ENCODE measurements around the gene PPHLN1.

PPHLN1 gene

GRCh38 chr12:42282294-42282693 is 43.7 kb upstream of the PPHLN1 start:
- Histone ChIP-seq H3K36me3 (replicated peaks) (no peaks in the 10 kb centered on the region), H3K27me3 (replicated peaks) (no peaks in the 10 kb centered on the region), H3K4me3 (ENCODE audit: low read depth, low read length) (no peak overlapping the region), H3K27ac (no peak overlapping the region)
- no peak for DNase-seq
- TF ChIP-seq, protein P1, sequence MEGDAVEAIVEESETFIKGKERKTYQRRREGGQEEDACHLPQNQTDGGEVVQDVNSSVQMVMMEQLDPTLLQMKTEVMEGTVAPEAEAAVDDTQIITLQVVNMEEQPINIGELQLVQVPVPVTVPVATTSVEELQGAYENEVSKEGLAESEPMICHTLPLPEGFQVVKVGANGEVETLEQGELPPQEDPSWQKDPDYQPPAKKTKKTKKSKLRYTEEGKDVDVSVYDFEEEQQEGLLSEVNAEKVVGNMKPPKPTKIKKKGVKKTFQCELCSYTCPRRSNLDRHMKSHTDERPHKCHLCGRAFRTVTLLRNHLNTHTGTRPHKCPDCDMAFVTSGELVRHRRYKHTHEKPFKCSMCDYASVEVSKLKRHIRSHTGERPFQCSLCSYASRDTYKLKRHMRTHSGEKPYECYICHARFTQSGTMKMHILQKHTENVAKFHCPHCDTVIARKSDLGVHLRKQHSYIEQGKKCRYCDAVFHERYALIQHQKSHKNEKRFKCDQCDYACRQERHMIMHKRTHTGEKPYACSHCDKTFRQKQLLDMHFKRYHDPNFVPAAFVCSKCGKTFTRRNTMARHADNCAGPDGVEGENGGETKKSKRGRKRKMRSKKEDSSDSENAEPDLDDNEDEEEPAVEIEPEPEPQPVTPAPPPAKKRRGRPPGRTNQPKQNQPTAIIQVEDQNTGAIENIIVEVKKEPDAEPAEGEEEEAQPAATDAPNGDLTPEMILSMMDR (IDR thresholded peaks at IDR 0.05; ENCODE audit: low read depth, low read length, missing control alignments): no peak
- in situ Hi-C loops (cut with HindIII; ENCODE audit: low pct_ligation_motif_present, low sequenced_read_pairs): no loop called here

DNA sequence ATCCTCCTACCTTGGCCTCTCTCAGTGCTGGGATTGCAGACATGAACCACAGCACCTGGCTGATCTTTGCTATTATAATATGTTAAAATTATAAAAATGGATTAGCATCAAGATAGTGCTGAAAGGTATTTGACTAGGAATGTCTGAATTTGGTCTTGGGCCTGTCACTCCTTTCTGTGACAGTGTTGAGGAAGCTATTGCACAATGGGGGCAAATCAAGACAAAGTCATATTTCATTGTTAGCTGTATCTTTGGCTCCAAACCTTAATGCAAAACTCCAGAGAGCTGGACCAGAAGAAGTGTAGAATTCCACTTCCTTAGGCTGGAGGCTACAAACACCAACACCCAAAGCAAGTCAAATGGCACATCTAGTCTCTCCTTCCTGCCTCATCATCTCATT is 42.2 kb upstream of the PPHLN1 start:
- in situ Hi-C loops (cut with HindIII; ENCODE audit: low pct_ligation_motif_present, low sequenced_read_pairs): no loop called here
- Histone ChIP-seq H3K4me3 (ENCODE audit: low read depth, low read length) (no peak overlapping the region), H3K27ac (no peak overlapping the region), H3K27me3 (replicated peaks) (no peaks in the 10 kb centered on the region), H3K36me3 (replicated peaks) (no peaks in the 10 kb centered on the region)
- no peak for DNase-seq
- TF ChIP-seq, protein P1 (IDR thresholded peaks at IDR 0.05; ENCODE audit: low read depth, low read length, missing control alignments): no peak

- no peaks in the 10 kb centered on the region for H3K36me3 ChIP-seq (replicated peaks)
- no peak for DNase-seq
- TF ChIP-seq, protein P1 (IDR thresholded peaks at IDR 0.05; ENCODE audit: low read depth, low read length, missing control alignments): no peak
- H3K27me3 ChIP-seq (replicated peaks): no peaks in the 10 kb centered on the region
- no peak overlapping the region for H3K27ac ChIP-seq
- no peak overlapping the region for H3K4me3 ChIP-seq (ENCODE audit: low read depth, low read length)
- in situ Hi-C loops (cut with HindIII; ENCODE audit: low pct_ligation_motif_present, low sequenced_read_pairs): no loop called here
Observed at GRCh38 chr12:42284157-42284556, 41.8 kb upstream of the PPHLN1 start.

- DNase-seq: no peak
- H3K36me3 ChIP-seq (replicated peaks): no peaks in the 10 kb centered on the region
- no peaks in the 10 kb centered on the region for H3K27me3 ChIP-seq (replicated peaks)
- no peak overlapping the region for H3K4me3 ChIP-seq (ENCODE audit: low read depth, low read length)
- in situ Hi-C loops (cut with HindIII; ENCODE audit: low pct_ligation_motif_present, low sequenced_read_pairs): no loop called here
- H3K27ac ChIP-seq: no peak overlapping the region
- TF ChIP-seq, protein P1 (IDR thresholded peaks at IDR 0.05; ENCODE audit: low read depth, low read length, missing control alignments): no peak
Observed at GRCh38 chr12:42284876-42285275, 41.1 kb upstream of the PPHLN1 start.

DNA sequence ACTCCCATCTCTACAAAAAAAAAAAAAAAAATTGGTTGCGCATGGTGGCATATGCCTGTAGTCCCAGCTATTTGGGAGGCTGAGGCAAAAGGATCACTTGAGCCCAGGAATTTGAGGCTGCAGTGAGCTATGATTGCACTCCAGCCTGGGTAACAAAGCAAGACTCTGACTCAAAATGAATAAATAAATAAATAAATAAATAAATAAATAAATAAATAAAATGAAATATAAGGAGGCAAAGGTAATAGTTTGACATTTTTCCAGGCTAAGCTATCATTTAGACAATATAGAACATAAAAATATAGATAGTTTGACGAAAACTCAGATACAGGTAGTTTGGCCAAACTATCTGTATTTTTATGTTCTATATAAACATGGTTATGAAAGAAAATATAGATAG is 40.5 kb upstream of the PPHLN1 start:
- H3K27ac ChIP-seq: no peak overlapping the region
- H3K36me3 ChIP-seq (replicated peaks): no peaks in the 10 kb centered on the region
- in situ Hi-C loops (cut with HindIII; ENCODE audit: low pct_ligation_motif_present, low sequenced_read_pairs): no loop called here
- no peaks in the 10 kb centered on the region for H3K27me3 ChIP-seq (replicated peaks)
- DNase-seq: no peak
- H3K4me3 ChIP-seq (ENCODE audit: low read depth, low read length): no peak overlapping the region
- TF ChIP-seq, protein P1 (IDR thresholded peaks at IDR 0.05; ENCODE audit: low read depth, low read length, missing control alignments): no peak

- no peaks in the 10 kb centered on the region for H3K36me3 ChIP-seq (replicated peaks)
- no peaks in the 10 kb centered on the region for H3K27me3 ChIP-seq (replicated peaks)
- in situ Hi-C loops (cut with HindIII; ENCODE audit: low pct_ligation_motif_present, low sequenced_read_pairs): no loop called here
- no peak for DNase-seq
- TF ChIP-seq, protein P1 (IDR thresholded peaks at IDR 0.05; ENCODE audit: low read depth, low read length, missing control alignments): no peak
- H3K27ac ChIP-seq: no peak overlapping the region
- no peak overlapping the region for H3K4me3 ChIP-seq (ENCODE audit: low read depth, low read length)
Observed at GRCh38 chr12:42286741-42287140, 39.2 kb upstream of the PPHLN1 start.
